Endometrial microvascular endothelial cells (primary cell): ENCODE results near the gene MYH9. TPM values are rescaled to one million over a fixed set of nuclear protein-coding genes. Genes with fewer than 3 reads are reported as not detected.

Source experiments
- in situ Hi-C: cut with HindIII; loops from 2 replicates; pipeline ENCODE4 v1.10.0; 2017; ENCODE audit warnings: low sequenced_read_pairs, low pct_unique_long_range_greater_than_20kb; ENCODE audit errors: inconsistent ontology term
- total RNA-seq: library from RNA; depleted of rRNA; stranded (reverse); fragments of >200 nt; gene quantifications from one replicate; pipeline ENCODE4 v1.2.3, GENCODE V29; 2015; ENCODE audit errors: inconsistent ontology term

The MYH9 gene
- total RNA-seq, 1 donor from 2014 or later = 887 TPM

DNA sequence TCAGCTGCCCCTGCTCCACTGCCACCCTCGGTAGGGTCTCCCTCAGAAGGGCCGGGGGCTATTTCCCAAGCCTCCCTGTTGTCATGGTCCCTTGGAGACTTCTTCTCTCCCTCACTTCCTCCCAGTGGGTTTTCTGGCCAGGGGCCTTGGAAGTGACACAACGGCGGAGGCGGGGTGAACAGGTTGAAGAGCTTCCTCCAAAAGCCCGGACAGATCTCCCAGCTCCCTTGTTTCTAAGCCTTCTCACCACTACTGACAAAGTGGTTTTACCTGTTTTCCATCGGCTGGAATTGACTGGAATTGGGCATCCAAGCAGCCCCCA lies 14.5 kb downstream of the MYH9 start:
- in situ Hi-C loops = no loop called here

DNA sequence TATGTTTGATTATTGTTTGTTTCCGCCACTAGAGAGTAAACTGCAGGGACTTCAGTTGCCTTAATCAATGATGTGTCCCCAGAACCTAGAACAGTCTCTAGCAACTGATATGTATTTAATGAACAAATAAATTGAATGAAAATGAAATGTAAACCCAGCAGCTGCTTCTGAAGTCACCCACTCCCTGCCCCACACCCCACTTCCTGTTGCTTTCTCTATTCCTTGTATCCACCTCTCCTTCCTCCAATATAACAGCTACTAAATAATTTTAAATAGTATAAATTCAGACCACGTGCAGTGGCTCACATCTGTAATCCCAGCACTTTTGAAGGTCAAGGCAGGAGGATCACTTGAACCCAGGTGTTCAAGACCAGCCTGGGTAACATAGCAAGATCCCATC lies 15.8 kb downstream of the MYH9 start:
- in situ Hi-C loops = no loop called here

DNA sequence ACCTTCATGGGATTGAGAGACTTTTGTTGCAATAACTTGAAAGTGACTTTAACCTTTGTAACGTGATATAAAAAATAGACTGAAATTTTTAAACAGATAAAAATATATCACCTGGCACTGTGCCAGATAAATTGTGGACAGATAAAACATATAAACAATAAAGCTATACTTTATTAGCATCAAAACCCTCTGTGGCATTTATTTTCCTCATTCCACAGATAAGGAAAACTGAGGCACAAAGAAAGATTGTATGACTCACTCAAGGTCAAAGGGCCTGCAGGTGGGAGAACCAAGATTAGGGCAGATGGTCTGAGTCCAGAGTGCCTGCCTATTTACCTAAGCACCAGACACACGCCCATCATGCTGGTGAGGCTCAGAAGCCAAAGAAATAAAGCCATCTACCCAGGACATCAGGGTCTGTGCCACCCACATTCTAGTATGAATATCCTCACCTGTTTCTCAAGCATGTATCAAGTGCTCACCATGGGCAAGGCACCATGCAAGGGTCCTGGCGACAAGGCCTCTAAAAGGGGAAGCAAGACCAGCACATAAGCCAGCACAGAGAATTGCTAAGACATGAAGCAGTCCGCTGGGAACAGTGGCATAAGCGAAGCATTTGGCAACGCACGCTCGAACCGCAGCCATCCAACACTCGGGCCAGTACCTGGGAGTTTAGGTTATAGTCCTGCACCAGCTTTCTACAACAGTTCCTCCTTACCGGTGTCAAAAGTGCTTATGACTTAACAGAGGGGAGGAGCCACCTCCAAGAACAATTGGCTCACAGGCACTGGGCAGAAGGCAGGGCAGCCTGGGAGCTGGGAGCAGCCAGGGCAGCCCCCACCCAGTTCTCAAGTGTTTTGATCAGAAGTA lies 17.6 kb downstream of the MYH9 start:
- in situ Hi-C loops = no loop called here

DNA sequence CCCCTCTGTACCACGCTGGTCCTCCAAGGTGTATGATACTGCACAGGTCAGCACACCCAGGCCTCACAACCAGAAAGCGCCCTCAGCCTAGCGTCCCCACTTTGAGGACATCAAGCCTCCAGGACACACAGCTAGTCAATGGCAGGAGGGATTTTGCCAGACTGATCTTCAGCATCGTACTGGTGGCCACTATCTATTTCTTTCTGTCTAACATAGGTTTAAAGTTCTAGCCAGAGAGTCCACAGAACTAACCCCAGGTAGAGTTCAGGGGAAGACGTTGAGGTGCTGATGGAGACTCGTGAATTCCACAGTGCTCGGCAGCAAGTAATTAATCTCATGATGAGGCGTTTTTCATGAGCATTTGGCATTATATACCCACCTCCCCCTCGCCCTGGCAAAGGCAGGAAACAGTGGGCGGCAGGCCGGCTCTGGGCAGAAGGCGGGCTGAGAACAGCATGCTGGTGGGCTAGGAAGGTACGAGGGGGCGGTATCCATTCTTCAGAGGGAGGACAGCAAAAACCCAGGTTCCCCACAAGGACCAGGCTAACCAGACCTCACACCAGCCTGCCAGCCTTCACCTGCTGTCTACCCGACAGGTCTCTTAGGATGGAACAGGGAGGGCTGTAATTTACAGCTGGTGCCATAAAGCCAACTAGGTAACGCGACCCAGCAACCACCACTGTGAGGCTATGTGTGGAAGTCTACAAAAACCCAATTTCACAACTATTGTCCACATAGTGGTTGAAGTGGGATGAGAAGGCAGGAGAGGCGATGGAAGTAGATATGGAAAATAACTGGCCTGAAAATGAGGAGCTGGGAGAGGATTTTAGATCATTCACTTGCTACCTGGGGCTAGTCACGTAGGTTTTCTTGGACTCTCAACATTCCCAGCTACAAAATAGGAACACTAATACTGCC lies 18.5 kb downstream of the MYH9 start:
- in situ Hi-C loops = no loop called here

DNA sequence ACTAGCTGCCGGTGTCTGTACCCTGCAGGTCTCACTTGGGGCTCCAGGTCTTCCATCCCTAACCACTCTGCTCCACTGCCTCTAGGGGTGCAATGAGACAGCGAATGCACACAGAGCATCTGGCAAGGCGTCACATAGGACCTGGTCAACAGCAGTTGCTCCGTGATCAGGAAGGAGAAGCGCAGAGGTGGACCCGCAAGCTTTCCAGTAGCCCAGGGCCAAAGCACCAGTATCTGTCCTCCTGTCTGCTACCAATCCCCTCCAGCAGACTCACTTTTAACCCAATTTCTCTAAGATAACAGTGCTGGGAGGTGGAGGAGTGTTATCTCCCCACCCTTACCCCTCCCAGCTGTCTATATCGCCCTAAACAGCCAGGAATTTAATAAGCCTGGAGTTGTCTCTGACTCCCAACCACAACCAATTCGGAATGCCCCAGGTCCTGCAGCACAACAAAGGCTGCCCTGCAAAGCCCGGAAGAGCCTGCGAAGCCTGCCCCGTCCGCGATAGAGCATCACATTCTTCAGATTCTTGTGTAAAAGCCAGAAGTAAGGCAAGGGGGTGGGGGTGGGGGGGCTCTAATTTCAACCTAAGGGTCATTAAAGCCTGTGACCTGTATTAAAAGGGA lies 19.3 kb downstream of the MYH9 start:
- in situ Hi-C loops = no loop called here

DNA sequence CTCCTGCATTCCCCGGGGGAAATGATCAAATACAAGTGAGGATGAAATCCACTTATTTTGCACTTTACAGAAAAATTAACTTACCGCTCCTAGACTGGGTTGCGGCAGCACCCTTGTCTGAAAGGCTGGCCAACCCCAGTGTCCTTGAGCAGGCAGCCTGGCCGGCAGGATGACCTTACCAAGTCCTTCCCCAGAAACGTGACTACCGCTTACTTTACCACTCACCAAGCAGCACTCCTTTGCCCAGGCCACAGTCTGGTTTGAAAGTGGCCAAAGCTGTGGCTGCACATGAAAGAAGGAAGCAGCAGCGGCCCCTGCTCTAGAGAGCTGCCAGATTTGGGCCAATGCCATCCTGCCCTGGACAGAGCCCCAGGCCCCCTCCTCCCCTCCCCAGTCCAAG lies 20.3 kb downstream of the MYH9 start:
- in situ Hi-C loops = no loop called here

DNA sequence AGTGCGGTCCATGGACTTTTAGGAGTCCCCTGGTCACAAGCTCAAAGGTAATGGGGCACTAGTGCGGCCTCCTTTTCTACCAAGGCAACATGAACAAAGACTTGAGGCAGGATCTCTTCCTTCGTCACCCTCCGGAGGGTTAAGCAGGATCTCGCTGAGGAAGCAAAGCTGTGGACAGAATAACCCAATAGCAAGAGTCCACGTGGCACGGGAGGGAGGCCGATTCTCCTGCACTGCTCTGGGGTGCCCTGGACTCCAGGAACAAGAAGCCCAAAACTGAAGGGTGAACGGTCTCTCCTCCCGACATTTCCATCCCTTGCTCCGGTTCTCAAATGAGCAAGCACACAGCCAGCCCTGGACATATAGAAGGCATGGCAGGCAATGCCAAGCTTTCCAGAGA lies 20.7 kb downstream of the MYH9 start:
- in situ Hi-C loops = no loop called here

DNA sequence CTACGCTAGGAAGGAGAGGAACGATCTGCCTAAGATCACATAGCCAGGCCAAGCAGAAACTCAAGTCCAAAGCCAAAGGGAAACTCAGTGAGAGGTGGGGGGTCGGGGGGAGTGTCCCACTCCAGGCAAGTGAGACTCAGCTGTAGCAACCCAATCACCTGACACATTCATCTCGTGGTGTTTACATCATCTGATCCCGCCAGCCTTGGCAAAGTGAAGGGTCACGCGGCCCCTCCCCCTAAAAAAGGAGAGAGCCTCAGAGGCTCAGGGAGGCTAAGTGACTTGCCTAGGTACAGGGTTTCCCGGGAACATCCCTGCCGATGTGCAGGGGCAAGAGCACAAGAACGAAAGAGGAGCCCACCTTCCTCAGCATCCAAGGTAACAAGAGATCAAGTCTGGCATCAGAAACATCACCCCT lies 21.5 kb downstream of the MYH9 start:
- in situ Hi-C loops = no loop called here

DNA sequence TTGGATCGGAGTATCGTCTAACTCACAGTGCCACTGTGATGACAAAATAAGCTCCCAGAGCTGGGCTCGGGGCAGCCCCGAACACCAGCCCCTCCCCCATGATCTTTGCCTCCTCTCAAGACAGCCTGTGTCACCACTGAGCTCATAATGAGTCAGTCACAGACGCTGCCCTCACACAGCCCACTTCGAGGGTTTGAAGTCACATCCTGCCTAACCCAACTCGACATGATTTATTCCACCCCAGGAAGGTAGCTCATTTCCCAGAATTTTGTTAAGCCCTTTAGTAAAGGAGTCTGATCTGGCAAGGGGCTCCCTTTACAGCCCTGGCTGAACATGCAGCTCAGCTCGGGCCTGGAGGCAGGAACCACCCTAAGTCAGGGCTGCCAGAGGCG lies 22.8 kb downstream of the MYH9 start:
- in situ Hi-C loops = no loop called here

DNA sequence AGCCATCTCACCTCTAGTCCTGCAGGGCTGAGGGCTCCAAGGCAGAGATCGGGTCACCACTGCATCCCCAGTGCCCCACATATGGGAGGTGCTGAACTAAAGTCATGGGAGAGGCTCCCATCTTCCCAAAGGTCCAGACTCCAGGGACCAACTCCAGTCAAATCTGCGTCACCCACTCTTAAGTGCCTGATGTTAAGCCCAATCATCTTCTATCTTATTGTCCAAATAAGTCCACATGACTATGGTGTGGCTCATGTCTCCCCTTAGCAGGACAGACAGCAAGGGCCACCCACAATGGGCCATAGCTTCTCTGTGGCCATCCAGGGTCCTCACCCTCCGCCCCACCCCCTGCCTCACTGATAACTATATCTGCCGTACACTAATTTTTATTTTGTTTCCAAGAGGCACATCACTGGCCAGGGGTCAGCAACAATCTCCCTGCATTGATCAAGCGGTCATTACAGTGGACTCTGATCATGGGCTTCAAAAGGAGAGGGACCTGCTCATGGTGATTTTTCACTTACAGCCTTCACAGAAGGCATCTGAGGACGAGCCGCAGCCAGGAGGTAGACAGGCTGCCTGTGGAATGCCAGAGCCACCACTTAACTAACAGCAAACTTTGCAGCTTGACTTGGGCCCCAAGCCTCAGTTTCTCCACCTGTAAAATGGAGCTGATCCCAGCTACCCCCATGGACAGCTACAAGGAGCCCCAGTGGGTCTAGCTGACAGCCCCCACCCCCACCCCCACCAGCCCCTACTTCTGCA lies 23.3 kb downstream of the MYH9 start:
- in situ Hi-C loops = no loop called here

DNA sequence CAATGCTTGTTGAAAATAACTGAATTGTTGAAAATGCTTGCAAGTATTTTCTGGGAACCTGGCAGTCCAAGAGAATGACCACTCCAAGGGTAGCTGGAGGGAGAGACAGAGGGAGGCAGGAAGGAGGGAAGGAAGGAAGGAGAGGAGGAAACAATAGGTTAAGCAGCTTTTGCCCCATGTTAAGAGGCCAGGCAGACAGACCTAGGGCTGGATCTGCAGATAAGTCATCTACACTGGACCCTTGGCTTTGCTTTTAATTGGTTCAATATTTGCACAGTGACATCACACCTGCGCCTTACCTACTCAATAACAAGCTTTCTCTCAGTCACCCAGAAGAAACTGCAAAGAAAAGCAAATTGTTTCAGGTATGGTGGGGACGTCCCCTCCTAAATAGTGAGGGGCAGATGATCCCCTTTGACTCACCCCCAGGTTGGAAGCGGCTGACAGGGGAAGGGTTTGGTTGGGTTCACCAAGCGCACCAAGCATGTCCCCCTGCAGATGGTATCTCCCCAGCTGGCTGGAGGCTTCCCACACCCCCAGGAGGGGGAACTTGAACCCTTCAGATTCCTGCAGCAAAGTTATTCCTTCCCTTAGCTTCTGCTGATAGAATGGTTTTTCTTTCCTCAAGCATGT lies 24.3 kb downstream of the MYH9 start:
- in situ Hi-C loops = no loop called here

DNA sequence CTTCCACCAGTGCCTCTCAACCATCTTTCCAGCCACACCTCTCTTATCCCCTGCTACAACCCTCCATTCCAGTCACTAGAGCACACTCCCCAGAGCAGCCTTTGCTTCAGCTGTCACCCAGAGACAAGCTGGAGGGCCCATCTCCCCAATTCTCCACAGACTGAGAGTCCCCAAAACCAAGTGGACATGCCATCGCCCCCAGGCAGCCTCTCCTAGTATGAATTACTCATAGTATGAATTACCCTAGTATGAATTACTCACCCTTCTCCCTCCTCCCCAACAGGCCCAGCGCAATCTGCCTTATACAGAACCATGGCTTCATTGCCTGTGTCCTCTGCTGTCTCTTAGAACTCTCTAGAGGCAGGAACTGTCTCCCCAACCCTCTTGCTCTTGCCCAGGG lies 24.8 kb downstream of the MYH9 start:
- in situ Hi-C loops = no loop called here

DNA sequence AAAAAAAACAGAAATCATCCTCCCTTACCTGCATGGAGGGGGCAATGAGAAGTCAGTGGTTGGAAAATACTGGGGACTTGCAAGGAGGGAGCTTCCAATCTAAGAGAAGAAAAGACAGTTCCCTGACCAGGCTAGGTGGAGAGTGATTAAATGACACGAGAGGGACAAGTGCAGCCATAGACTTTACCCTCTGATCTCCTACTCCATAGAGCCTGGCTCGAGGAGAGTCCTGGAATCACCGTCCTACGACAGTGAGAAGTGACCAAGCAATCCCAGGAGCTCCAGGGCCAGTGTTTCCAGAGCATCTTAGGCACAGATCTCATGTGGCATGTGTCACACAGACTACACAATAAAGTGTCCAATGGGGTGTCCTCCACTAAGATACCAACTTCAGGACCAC lies 25.7 kb downstream of the MYH9 start:
- in situ Hi-C loops = no loop called here

DNA sequence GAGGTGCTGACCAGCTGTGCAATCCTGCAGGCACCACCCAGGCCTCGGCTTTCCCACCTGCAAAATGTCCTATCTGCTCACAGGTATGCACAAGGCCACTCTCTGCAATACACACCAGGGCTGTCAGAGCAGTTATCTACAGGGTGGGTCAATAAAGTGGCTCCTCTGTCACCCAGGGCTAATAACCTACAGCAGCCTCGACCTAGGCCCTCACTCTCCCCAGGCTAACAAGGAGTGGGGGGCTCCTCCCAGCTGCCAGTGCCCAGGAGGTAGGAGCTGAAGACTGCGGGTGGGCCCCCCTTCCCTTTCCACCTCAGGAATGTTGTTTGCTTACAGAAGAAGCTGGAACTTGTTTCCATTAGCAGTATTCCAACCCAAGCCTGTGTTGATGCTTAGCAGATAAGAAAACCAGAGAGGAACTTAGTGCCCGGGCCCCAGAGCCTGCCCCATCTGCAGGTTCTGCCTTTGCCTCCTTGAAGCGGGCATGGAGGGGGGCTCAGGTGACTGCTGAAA lies 26.8 kb downstream of the MYH9 start:
- in situ Hi-C loops = no loop called here

DNA sequence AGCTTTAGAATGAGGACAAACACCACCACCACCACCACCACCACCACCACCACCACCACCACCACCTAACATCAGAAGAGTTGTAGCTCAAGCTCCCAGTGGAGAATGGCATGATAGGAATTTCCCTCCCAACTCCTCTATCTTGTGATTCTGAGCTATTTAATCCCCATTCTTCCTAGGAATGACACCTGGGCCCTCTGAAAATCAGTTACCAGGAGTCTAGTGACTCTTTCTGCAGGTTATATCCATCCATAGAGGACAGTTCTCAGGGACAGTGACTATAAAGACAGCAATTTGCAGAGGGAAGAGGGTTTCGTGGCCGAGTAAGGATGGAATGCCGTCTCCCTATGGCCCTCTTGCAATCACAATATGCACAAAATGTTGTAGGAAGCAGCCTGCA lies 27.8 kb downstream of the MYH9 start:
- in situ Hi-C loops = no loop called here

DNA sequence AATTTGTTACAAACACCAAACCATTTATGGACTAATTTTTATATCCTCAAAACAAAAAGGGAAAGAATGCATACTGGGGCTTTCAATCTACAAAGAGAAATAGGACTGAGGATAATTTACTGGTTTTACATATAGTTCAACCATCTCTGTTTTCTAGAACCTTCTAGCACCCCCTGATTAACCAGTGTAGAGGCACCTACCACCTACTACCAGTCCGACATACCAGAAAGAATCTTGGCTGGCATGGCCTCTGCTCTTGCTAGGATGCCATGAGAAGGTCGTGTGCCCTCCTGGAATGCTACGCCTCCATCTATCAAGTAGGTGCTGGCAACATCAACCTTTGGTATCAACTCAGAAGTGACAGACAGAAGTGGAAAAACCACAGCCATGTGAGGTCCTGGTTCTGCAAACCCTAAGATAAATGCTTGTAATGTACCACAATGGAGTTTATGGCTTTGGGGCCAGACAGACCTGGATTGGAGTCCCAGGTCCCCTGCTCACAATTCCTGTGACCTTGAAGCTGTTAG lies 28.2 kb downstream of the MYH9 start:
- in situ Hi-C loops = no loop called here

DNA sequence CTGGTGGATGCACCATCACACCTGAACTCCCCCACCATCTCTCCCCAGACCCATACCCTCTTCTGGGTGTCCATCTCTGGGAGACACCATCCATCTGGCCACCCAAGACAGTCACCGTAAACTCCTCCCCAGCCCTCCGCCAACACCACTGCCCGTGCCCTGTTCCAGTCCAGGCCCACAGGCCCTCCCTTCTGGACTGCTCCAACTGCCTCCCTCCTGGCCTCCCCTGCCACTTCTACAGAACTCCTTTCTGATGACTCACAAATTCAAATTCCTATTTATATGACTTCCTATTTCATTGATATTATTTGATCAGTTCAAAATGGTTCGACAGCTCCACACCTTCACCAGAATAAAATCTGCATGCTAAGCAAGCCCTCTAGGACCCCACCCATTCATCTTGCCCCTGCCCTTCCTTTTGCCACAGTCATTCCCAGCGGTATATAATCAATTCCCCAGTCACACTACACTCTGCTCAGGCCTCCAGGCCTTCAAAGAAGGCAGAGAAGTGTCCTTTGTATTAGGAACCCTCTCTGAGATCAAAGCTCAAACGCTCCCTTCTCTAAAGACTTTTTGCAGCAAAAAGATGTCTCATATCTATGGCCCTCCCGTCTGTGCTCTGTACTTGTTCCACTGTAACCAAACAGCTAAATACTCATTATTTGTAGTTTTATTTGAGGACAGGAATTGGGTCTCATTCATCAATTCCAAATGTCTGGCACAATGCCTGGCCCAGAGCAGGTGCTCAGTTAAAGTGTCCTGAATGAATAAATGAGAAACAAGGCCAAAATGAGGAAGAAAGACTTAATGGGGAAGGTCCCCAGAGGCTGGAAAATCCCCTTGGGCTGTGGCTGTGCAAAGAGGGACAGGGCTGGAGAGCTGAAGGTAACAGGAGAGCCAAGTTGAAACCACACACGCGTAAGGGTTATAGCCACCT lies 29.0 kb downstream of the MYH9 start:
- in situ Hi-C loops = no loop called here
